Measurements from ENCODE around the gene KIRREL3.

KIRREL3 gene

DNA sequence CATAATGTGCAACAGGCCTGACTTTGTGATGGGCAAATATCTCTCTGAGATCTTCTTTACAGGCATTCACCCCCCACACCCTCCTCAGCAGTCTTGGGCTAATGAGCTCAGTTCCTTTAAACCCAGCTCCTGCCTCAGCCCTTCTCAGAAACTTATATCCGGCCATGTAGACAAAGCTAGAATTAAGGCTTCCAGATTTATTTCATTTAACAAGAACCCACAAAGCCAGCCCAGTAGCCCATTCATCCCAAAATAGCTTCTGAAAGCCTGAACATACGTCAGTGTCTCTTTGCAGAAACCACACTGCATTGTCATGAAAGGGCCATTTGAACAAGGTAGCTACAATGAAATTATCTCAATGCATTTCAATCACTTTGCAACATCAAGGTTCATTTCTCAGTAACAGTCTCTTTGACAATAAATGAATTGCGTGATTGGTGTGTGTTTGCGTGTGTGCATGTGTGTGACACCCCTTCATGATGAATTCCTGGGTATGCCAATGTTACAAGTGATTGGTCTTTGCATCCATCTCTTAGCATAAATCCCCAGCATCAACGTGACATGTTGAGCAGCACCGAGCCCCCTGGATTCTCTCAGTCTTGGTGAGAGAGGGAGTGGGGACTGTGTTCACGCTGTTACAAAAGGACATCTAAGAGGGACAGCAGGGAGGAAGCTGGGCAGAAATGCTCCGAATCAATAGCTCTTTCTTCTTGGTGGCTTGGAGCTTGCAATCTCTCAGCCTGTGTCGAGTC is 299.6 kb downstream of the KIRREL3 start:
- DNase-seq: no peak

- no peak for DNase-seq
Observed at GRCh38 chr11:126698576-126698975, 302.0 kb downstream of the KIRREL3 start.

DNA sequence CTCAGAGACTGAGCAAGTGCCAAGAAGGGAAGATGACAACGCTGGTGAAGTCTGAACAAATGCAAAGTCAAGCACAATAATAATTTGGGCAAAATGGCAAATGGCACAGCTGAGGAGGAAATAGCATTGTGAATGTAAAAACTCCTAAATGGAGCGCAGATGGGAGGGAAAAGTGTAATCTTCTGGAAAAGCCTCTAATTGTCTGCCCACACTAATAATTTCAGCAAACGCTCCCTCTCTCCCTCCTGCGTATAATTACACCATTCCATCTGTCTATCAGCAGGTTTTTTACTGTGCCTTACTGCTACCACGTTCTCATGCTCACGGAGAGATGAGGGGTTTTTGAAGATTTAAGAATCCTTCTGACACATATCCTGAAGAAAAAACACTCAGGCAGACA is 302.6 kb downstream of the KIRREL3 start:
- no peak for DNase-seq

GRCh38 chr11:126696982-126697381 is 303.6 kb downstream of the KIRREL3 start:
- no peak for DNase-seq

DNA sequence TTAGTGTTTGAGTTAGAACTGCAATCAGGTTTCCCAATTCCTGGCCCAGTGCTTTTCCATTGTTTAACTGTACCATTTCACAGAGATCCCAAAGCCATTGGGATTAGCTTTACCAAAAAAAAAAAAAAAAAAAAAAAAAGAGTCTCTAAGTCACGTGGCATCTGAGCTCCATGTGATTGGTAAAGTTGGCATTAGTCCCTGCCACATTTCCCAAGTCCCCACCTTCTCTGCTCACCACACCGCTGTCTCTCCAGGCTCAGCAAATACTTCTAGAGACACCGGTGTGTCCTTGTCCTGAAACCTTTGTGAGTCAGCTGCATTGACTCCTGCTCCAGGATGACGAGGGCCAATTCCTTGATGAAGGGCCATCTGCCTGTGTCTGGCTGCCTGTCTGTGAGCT is 305.3 kb downstream of the KIRREL3 start:
- no peak for DNase-seq

- DNase-seq: no peak
Observed at GRCh38 chr11:126694065-126694625, 306.4 kb downstream of the KIRREL3 start.

DNA sequence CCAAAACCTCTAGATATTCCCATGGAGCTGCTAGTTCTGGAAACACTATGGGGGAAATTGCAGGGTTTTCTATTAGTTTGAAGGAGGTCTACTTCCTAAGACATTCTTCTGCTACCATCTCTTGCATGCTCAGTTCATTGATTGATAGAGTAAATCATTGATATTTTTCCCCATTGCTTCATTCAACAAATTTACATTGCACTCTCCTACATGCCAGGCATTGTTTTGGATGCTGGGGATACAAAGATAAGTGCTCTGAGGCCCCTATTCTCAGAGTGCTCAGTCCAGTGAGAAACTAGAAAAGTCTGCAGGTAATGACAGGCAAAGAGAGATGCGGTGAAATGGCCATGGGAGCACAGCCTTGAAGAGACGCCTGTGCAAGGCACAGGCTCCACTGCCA is 313.1 kb downstream of the KIRREL3 start:
- DNase-seq: no peak

DNA sequence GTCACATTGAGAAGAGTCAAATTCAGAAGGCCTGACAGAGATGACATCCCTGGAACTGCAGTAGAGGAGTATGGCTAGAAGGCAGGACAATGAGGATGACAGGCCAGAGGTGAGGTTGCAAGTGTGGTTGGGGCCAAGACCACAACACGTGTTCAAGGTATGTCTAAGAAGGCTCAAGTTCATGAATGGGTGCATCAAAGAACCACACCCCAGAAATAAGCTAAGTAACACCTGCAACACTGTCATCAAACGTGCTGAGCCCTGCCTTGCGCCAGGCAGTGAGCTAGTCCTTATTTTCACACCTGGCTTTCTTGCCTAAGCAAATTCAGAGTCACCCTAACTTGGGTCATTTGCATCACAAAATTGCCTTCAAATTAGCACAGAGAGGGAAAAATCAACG is 313.6 kb downstream of the KIRREL3 start:
- no peak for DNase-seq

DNA sequence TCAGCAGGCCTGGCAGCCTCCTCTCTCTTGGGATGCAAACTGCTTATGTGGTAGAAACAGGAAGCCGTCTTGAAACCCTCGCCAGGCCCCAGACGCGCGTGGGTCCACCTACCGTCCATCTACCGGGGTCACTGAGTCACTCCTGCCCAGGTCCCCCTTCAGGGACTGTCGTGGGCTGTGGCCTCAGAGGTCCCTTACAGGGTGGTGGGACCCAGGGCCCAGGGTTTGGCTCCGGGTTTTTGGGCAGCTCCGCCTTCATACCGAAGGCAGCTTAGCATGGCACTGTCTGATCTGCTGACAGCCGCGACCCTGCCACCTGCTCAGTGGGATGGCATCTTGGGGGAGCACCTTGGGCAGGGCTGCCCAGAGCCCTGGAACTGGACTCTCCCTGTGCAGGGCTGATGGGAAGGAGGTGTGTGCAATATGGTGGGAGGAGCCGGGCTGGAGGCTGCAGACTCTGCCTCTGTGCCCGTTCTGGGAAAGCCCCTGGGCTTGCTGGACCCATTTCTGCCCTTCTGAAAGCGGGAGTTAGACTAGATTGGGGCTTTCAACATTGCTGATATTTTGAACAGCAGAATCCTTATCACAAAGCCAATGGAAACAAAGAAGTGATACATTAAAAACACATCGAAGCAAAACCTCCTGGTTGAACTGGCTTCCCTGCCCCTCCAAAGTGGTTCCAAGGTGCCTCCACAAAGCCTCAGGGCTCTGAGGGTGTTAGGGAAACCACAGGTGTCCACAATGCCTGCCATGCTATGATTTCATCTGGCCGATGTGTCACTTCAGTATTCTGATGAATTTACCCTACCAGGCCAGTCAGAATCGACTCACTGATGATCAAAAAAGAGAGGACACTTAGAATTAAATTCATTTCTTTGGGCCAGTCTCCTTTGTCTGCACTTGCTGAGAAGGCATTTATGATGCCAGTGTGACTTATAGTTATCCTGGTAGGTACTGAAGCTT is 316.5 kb downstream of the KIRREL3 start:
- DNase-seq: no peak

DNA sequence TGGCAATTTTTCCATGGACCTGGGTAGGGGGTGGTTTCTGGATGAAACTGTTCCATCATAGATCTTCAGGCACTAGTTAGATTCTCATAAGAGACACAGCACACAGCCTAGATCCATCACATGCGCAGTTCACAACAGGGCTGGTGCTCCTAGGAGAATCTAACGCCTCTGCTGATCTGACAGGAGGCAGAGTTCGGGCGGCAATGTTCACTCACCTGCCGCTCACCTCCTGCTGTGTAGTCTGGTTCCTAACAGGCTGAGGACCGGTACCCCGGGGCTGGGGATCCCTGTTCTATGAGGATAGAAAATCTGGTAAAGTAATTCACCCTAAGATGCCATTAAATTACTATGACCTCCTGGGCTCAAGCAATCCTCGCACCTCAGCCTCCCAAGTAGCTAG is 318.0 kb downstream of the KIRREL3 start:
- DNase-seq: no peak

GRCh38 chr11:126680700-126681099 is 319.9 kb downstream of the KIRREL3 start:
- no peak for DNase-seq

- DNase-seq: no peak
Observed at GRCh38 chr11:126680131-126680530, 320.4 kb downstream of the KIRREL3 start.

GRCh38 chr11:126679033-126679432 is 321.5 kb downstream of the KIRREL3 start:
- no peak for DNase-seq

- no peak for DNase-seq
Observed at GRCh38 chr11:126676536-126676935, 324.0 kb downstream of the KIRREL3 start.

DNA sequence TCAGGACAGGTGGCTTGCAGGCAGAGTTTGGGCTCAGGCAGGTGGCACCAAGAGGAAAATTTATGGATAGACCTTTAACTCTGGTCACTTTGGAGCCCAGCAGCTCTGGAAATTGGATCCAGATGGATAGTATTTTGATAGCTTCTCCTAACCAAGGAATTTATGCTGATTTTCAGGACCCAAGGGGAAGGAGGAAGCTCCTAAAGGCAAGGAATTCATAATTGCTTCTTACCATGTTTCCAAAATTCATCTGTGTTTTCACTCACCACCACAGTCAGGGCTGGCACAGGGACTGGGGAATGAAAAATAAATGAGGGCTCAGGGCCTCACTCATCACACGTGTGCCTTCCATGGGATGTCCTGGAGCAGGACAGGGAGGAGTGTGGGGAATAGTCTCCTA is 327.3 kb downstream of the KIRREL3 start:
- no peak for DNase-seq

- no peak for DNase-seq
Observed at GRCh38 chr11:126669416-126669815, 331.2 kb downstream of the KIRREL3 start.

GRCh38 chr11:126664643-126665042 is 335.9 kb downstream of the KIRREL3 start:
- no peak for DNase-seq

DNA sequence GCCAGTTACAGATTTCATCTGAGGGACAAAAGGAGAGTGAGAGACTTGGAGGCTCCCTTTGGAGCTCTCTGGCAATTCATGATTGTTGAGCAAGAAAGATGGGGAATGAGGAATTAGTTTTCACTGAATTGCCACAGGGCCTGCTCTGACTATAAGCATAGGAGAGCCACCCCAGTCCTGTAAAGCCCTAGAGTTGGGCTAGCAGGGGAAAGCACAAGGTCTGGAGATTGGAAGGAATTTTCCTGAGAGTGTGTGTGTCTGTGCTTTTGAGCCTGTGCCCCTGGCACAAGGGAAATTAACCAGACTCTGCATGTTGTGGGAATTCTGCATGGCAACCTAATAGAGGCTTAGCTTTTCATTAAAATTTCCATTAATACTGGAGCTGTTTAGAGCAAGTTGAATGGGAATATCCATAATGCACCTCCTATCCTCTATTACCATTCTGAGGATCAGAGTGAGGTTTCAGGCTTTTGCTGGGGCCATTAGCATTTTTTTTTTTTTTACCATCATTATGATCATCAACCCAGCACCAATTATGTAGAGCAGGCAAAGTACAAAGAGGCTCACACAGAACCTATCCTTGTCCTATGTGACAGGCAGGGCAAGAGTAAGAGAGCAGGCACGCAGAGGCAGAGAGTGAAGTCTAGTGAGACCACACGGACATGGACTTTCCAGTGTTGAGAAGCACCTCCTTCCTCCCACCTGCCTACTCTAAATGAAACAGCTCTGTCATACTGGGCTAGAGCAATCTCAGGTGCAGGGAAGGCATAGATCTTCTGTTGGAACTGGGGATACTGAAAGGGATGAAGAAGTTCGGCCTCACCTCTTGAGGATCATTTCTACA is 336.6 kb downstream of the KIRREL3 start:
- no peak for DNase-seq

DNA sequence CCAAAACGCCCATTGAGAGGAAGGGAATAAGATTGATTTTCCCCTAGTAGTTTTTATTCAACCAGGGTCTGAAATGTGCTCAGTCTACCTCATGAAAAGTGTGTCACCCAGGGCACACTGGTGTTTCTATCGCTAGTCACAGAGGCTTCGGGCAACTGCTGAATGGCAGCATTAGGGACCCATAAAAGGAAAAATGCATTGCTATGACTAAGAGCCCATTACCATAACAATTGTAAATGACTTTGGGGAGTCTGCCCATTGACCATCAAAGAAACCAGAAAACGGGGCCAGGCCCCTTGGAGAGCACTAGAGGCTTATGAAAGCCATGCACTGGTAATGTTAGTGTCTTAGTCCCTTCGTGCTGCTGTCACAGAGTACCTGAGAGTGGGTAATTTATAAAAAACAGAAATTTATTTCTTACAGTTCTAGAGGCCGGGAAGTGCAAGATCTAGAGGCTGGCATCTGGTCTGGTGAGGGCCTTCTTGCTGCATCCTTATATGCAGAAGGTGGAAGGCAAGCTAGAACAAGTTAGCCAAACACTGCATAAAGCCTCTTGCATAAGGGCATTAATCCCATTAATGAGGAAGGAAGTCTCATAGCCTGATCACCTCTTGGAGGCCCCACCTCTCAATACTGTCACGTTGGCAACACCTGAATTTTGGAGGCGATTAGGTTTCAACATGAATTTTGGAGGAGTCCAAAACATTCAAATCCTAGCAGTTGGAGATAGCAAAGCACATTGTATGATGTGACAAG is 338.4 kb downstream of the KIRREL3 start:
- DNase-seq: no peak

DNA sequence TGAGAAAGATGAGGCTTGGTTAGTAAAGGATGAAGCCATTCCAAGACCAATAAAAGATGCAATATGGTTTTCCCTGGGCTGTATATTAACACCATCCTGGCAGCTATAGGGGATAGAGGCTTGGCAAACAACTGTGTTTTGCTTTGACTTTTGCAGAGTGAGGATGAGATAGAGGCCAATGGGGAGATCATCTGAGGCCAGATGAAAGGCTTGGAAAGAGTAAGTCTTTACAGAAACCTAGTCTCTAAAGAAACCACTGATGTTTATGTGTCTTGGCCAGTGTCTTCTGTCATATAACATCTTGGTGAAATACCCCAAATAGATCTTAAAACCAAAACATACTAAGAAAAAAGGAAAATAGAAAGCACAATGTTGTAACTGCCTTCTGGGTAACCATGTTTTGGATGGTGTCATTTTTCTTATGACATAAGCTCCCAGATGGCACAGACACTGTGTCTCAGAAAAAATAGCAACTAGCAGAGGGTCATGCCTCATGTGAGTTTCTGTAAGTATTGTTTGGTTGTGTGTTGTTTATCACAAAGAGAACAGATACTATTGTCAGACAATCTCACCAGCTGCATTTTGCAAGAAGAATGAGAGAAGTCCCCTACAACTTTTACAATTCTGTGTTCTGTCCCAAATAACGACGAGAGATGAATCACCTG is 339.7 kb downstream of the KIRREL3 start:
- DNase-seq: no peak

DNA sequence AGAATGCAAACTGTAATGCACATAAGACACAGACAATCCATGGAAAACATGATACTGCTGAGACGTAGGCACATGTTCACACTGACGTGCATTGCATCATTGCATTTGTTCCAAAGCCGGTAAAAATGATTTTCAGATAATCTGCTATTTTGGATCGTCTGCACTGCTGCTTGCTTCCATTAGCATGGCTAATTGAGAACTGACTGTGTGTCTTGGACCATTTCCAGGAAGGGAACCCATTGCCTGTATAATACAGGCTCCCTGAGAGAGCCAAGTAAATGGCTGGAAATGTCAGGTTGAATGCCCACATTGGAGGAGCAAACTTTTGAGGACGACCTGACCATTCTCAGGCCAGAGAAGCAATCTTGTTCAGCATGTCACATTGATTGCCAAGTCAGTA is 340.2 kb downstream of the KIRREL3 start:
- no peak for DNase-seq
